GM21576 (cell line): ENCODE measurements around the gene PLAGL2.
"Not testable (repeated sequence)": the region's sequence is repeated elsewhere in the genome, so short reads cannot be mapped to it uniquely, and the experiment has no call there.

ENCODE experiments used
- ATAC-seq: cut with Tn5 transposase; IDR thresholded peaks from one replicate; pipeline ENCODE4 v1.9.1; 2021; ENCODE audit warnings: mild to moderate bottlenecking, moderate library complexity; ENCODE audit not compliant: unreplicated experiment

PLAGL2 gene

GRCh38 chr20:32205110-32205842 lies 2.3 kb downstream of the PLAGL2 start:
- ATAC-seq: no peak

GRCh38 chr20:32204205-32205109 lies 3.1 kb downstream of the PLAGL2 start:
- no peak for ATAC-seq

DNA sequence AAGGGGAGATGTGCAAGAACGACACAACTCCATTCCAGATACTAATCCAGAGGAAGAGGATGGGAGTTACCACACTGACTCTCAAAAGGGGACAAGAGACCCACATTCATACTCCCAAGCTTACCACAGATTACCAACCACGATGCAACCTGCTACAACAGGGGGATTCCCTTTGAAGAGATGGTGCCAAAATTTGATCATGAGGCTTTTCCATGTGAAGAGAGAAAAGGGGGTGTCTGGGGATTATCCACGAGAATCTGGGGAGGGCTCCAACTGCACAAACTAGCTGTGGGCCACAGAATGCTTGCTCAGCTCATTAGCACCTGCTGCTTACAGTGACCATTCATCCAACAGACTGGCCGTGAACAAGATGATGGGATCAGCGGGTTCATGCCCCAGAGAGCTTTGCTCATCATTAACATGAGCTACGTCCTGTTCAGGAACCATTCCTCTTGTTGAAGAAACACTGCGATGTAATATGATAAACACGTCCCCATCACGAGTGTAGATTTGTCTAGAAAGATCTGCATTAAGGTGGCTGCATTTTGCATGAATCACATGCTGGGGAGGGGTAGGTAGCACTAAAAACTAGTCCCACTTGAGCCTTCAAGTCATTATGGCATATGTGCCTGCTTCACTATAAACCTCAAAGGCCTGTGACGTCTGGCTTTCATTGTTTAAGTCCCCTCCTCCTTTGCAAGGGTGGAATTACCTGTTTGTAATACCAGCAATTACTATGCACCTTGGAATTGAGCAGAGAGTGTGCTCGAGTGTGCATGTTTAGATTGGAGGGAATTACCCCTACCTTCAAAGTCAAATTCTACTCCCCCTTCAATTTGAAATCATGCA lies 4.0 kb downstream of the PLAGL2 start:
- ATAC-seq: no peak

- ATAC-seq: no peak
Observed at GRCh38 chr20:32201977-32202363, 5.6 kb downstream of the PLAGL2 start.

DNA sequence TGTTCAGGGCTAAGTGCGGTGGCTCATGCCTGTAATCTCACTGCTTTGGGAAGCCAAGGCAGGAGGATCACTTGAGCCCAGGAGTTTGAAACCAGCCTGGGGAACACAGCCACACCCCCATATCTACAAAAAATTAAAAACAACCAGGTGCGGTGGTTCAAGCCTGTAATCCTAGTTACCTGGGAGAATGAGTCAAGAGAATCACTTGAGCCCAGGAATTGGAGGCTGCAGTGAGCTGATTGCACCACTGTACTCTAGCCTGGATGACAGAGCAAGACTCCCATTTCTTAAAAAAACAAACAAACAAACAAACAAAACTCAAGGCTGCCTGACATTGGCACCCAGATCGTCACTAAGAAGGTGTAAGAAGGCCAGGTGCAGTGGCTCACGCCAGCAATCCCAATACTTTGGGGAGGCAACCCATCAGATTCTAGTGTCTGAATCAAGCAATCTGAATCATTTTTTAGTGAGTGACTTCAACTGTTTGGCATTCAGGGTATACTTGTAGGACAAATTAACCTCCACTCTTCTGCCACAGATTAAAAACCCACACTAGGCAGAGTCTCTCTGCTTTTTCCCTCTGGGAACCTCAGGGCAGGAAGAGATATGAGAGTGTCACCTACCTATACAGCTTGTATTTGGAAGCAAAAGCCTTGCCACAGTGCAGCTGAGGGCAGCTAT lies 6.1 kb downstream of the PLAGL2 start:
- no peak for ATAC-seq

DNA sequence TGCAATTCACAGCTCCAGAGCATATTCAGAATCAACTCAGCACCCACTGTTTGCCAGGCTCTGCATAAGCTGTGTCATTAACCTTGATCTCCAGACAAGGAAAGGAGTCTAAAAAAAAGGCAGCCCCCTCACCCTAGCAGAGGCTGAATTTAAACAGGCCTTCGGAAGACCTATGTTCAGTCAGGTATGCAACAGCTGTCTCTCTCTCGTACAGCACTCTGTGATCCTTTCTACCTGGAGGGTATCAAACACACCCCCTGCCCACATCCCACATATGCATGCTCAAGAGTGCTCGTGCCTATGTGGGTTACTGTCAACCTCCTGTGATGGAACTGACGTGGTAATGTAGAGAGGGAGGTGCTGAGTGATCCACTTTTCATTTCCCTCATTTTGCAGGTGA lies 8.5 kb downstream of the PLAGL2 start:
- no peak for ATAC-seq

DNA sequence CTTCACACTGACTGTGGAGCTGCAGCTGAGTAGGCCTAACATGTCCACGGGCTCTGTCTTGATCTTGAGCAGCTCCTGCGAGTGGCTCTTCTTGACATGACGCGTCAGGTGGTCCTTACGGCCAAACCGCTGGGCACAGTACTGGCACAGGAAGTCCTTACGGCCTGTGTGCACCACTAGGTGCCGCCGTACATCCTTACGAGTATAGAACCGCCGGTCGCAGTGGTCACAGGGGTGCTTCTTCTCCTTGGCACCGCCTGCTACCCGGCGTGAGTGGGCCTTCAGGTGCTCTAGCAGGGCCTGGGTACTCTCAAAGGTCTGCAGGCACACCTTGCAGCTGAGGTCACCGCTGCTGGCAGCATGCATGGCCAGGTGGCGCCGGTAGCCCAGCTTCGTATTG lies 10.4 kb downstream of the PLAGL2 start:
- ATAC-seq: not testable (repeated sequence)

- ATAC-seq: not testable (repeated sequence)
Observed at GRCh38 chr20:32196613-32197012, 10.9 kb downstream of the PLAGL2 start.

GRCh38 chr20:32195581-32195980 lies 12.0 kb downstream of the PLAGL2 start:
- ATAC-seq: no peak

- no peak for ATAC-seq
Observed at GRCh38 chr20:32193996-32194395, 13.5 kb downstream of the PLAGL2 start.

- ATAC-seq: not testable (repeated sequence)
Observed at GRCh38 chr20:32193336-32193735, 14.2 kb downstream of the PLAGL2 start.

- no peak for ATAC-seq
Observed at GRCh38 chr20:32192698-32193097, 14.8 kb downstream of the PLAGL2 start.

DNA sequence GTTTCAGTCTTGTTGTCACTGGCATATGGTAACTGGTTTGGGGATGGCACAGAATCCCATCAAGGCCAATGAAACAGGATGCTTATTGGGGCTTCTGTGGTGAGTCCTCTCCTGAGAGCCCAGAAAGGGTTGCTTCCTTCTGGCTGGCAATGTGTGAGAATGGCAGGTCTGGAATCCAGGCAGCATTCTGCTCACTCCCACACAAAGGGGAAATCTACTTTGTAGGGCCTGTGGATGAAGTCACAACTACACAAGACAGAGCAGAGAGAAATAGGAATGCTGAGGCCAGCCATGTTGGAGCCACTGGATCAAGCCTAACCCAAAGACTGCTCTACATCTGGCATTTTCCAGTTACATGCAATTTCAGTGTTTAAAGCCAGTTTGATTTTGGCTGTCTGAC lies 15.7 kb downstream of the PLAGL2 start:
- no peak for ATAC-seq

GRCh38 chr20:32191422-32191821 lies 16.1 kb downstream of the PLAGL2 start:
- ATAC-seq: no peak

GRCh38 chr20:32190616-32191415 lies 16.7 kb downstream of the PLAGL2 start:
- ATAC-seq: no peak

DNA sequence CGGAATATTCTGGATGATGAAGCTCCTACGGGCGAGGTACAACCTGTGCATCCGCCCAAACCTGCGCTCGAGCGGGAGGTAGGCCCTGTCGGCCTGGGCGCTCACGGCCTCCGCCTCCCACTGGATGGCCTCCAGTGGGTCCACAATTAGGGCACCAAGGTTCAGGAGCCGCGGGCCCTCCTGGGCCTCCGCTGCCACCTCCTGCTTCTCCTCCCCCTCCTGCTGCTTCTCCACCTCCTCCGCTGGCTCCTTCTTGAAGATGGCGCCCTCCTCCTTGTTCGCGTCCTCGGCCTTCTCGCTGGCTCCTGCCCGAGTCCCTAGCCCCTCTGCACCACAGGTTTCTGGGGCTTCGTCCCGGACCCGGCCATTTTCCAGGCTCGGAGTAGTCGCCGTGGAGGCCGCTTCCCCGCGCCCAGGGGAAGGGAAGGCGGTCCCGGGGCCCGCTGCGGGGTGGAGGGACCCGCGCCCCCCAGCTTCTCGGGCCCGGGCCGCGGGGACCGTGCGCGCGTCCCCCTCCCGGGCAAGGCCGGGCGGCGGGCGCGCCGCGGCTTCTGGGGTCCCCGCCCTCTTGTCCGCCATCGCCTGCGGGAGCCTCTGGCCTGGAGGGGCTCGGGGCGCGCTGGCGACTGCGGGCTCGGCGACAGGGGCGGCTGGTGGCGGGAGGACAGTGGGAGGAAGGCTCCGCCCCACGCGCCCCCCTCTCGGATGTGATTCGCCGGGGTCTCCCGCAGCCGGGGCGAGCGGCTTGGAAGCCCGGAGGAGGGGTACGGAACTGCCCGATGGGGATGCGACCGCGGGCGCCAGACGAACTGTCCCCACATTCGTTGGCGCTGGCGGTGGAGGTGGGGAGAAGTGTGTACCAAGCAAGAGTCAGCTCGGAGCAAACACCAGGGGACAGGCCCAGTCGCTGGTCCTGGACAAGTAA lies 17.6 kb downstream of the PLAGL2 start:
- no peak for ATAC-seq

- no peak for ATAC-seq
Observed at GRCh38 chr20:32189123-32189410, 18.5 kb downstream of the PLAGL2 start.

DNA sequence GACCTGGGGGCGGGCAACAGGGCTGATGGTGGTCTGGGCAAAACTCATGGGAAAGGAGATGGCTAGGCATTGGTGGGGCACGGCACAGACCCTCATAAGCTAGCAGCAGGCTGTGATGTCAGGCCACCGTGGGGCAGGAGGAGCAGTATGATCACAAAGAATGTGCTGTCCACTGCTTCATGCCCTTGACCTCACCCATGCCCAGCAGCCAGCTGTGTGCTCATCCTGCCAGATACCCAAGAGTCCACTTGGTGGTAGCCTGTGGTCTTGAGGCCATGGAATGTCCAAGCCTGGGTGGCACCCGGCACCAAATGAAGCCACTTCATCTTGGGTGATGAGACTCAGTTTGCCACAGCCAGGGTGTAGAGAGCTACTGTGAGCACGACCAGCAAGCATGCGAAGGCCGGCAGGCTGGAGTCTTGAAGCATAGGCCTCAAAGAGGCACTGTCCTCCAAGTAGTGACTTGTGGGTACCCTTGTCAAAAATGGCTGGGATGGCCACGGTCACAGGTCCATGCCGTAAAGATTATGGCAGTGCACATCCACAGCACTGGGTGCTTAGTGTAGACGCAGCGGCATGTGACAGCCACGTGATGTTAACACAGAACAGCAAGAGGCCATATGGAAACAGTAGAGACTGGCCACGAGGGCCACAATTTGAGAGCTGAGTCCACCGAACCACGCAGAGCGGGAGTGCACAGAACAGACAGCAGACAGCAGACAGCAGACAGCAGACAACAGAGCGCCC lies 19.0 kb downstream of the PLAGL2 start:
- ATAC-seq: no peak
